A673 (cell line): ENCODE measurements around the gene PACSIN2.

Source experiments
- CTCF ChIP-seq: fragments of 300-800, 200-600 bp; sonication (generic); conservative IDR thresholded peaks from 2 replicates; pipeline ENCODE4 v1.5.1; 2017; ENCODE audit warnings: low read depth, mild to moderate bottlenecking, antibody characterized with exemption, low read length, moderate library complexity, mixed read lengths
- EZH2 ChIP-seq: fragments of 200-600 bp; sonication (generic); IDR thresholded peaks from 2 replicates; pipeline ENCODE4 v1.6.1; 2017; ENCODE audit warnings: borderline replicate concordance, low read depth, mild to moderate bottlenecking, mixed read lengths, antibody characterized with exemption, low read length; ENCODE audit not compliant: poor library complexity, severe bottlenecking

- no peak for TF ChIP-seq CTCF
- TF ChIP-seq EZH2 = no peak
These were observed 177.4 kb downstream of the PACSIN2 start for GRCh38 chr22:42837556-42837955.
